Measurements from ENCODE around the gene PPP1R14B.

The PPP1R14B gene

GRCh38 chr11:64230985-64231365, 15.8 kb downstream of the PPP1R14B start:
- DNase-seq (ENCODE audit: low read depth): no peak

- peak; percentile 83 for DNase-seq (ENCODE audit: low read depth)
Observed at GRCh38 chr11:64230171-64230984, 16.4 kb downstream of the PPP1R14B start, which contains the start of gene DNAJC4. Gene DNAJC4, plus strand, starts transcription at chr11:64230548. Its CDS starts 307 bp downstream, at chr11:64230855.

- DNase-seq (ENCODE audit: low read depth): no peak
Observed at GRCh38 chr11:64229744-64230170, 17.0 kb downstream of the PPP1R14B start.

- DNase-seq (ENCODE audit: low read depth): no peak
Observed at GRCh38 chr11:64229090-64229743, 17.5 kb downstream of the PPP1R14B start.

GRCh38 chr11:64227405-64227956, 19.3 kb downstream of the PPP1R14B start:
- no peak for DNase-seq (ENCODE audit: low read depth)

GRCh38 chr11:64226507-64227051, 20.2 kb downstream of the PPP1R14B start:
- DNase-seq (ENCODE audit: low read depth): peak; percentile 60

GRCh38 chr11:64225608-64226506, 20.9 kb downstream of the PPP1R14B start, which contains the start of the genes NUDT22 and TRPT1:
Gene NUDT22, plus strand, starts transcription at chr11:64226274. Its CDS starts 379 bp downstream, at chr11:64226653.
Gene TRPT1, minus strand, starts transcription at chr11:64226186. Its CDS starts 326 bp downstream, at chr11:64225860.
- peak; percentile 81 for DNase-seq (ENCODE audit: low read depth)

GRCh38 chr11:64224891-64225607, 21.7 kb downstream of the PPP1R14B start:
- DNase-seq (ENCODE audit: low read depth): no peak

GRCh38 chr11:64224151-64224890, 22.4 kb downstream of the PPP1R14B start:
- DNase-seq (ENCODE audit: low read depth): no peak

GRCh38 chr11:64223001-64223651, 23.6 kb downstream of the PPP1R14B start:
- no peak for DNase-seq (ENCODE audit: low read depth)

- no peak for DNase-seq (ENCODE audit: low read depth)
Observed at GRCh38 chr11:64222651-64223000, 24.1 kb downstream of the PPP1R14B start.

GRCh38 chr11:64220798-64221197, 25.9 kb downstream of the PPP1R14B start:
- DNase-seq (ENCODE audit: low read depth): no peak

- no peak for DNase-seq (ENCODE audit: low read depth)
Observed at GRCh38 chr11:64220271-64220670, 26.5 kb downstream of the PPP1R14B start.

- DNase-seq (ENCODE audit: low read depth): no peak
Observed at GRCh38 chr11:64219755-64220154, 27.0 kb downstream of the PPP1R14B start.

GRCh38 chr11:64219354-64219684, 27.4 kb downstream of the PPP1R14B start:
- DNase-seq (ENCODE audit: low read depth): no peak

GRCh38 chr11:64218628-64219353, 28.0 kb downstream of the PPP1R14B start:
- DNase-seq (ENCODE audit: low read depth): no peak

- no peak for DNase-seq (ENCODE audit: low read depth)
Observed at GRCh38 chr11:64216879-64217278, 29.9 kb downstream of the PPP1R14B start.

GRCh38 chr11:64211181-64211872, 35.4 kb downstream of the PPP1R14B start:
- DNase-seq (ENCODE audit: low read depth): no peak

All from T-helper 22 cell (primary cell).